IPS-18c (cell line): ENCODE data around the gene GNAL.
"Not testable (repeated sequence)": the region's sequence is repeated elsewhere in the genome, so short reads cannot be mapped to it uniquely, and the experiment has no call there.

Experiments
- H3K4me3 ChIP-seq: 2 replicates; pipeline ENCODE4 v1.7.0; 2013; ENCODE audit warnings: low read depth, mild to moderate bottlenecking, low read length, moderate library complexity; ENCODE audit not compliant: insufficient read depth
- H3K9me3 ChIP-seq: one replicate; pipeline ENCODE4 v1.6.1; 2013; ENCODE audit warnings: mild to moderate bottlenecking, low read length, moderate library complexity; ENCODE audit not compliant: control insufficient read depth, insufficient read depth

The GNAL gene

DNA sequence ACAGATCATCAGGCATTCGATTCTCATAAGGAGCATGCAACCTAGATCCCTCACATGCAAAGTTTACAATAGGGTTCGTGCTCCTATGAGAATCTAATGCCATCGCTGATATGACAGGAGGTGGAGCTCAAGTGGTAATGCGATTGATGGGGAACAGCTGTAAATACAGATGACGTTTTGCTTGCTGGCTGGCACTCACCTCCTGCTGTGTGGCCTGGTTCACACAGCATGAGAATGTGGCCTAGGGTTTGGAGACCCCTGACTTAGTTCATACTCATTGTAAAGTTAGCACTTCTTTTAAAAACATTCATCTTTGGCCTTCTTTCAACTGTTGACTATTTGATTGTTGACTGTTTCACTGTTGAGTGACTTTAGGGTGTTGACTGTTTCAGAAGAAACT is 153.5 kb downstream of the GNAL start:
- Histone ChIP-seq H3K4me3 (no peak overlapping the region), H3K9me3 (no peaks in the 10 kb centered on the region)

DNA sequence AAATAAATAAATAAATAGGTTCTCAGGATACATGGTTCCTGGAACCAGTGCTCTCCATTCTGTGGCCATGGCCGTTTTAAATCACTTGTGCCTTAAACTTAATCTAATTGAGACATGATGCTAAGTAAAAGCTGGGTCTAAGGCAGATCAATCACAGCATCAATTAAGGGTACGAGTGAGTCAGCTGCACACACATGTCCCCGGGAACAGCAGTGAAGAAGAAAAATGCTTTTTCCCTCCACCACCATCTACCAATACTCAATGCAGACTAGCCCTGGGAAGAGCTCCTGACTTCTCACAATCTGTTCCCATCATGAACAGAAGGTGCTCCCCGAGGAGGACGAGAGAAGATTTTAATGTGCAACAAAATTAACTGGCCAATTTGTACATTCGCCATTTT is 155.4 kb downstream of the GNAL start:
- H3K4me3 ChIP-seq = no peak overlapping the region
- H3K9me3 ChIP-seq = no peaks in the 10 kb centered on the region

DNA sequence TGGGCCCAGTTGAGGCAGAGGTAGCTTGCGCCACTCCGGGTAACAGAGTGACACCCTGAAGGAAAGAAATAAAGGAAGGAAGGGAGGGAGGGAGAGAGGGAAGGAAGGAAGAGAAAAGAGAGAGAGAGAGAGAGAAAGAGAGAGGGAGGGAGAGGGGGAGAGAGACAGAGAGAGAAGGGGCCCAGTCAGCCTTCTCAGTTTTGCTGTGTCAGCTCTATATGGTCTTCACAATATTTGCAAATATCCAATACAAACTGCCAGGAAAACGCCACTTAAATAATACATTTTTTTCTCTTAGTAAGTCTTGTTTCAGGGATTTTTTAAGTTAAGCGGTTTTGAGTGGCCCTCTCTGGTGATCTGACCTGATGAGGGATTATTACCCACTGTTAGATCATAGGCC is 156.6 kb downstream of the GNAL start:
- Histone ChIP-seq H3K9me3 (no peaks in the 10 kb centered on the region), H3K4me3 (no peak overlapping the region)

DNA sequence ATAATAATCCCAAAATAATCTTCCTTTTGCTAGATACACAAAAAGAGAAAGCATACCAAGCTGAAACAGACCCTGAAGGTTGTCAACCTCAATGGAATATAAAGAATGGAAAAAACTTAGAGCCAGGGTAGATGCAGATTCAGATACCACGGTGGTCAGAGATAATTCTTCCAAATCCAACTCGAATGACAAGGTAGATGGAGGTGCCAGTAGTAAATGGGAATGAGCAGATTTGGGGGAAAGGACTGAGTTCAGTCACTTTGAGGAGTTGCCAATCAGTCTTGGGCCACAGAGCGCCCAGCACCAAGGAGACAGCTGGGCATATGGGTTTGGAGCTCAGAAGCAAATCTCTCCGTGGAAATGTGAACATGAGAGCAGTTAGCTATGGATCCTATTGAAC is 158.7 kb downstream of the GNAL start:
- Histone ChIP-seq H3K4me3 (no peak overlapping the region), H3K9me3 (no peaks in the 10 kb centered on the region)

DNA sequence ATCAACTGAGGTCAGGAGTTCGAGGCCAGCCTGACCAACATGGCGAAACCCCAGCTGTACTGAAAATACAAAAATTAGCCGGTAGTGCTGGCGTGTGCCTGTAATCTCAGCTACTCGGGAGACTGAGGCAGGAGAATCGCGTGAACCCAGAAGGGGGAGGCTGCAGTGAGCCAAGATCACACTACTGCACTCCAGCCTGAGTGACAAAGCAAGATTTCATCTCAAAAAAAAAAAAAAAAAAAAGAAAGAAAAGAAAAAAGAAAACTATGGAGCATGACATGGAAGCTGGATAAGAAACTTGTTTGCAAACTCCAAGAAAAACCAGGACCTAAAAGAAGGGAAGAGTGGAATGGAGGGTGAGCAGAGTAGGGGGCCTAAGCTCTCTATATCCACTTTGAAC is 160.2 kb downstream of the GNAL start:
- H3K9me3 ChIP-seq = no peaks in the 10 kb centered on the region
- H3K4me3 ChIP-seq = no peak overlapping the region

DNA sequence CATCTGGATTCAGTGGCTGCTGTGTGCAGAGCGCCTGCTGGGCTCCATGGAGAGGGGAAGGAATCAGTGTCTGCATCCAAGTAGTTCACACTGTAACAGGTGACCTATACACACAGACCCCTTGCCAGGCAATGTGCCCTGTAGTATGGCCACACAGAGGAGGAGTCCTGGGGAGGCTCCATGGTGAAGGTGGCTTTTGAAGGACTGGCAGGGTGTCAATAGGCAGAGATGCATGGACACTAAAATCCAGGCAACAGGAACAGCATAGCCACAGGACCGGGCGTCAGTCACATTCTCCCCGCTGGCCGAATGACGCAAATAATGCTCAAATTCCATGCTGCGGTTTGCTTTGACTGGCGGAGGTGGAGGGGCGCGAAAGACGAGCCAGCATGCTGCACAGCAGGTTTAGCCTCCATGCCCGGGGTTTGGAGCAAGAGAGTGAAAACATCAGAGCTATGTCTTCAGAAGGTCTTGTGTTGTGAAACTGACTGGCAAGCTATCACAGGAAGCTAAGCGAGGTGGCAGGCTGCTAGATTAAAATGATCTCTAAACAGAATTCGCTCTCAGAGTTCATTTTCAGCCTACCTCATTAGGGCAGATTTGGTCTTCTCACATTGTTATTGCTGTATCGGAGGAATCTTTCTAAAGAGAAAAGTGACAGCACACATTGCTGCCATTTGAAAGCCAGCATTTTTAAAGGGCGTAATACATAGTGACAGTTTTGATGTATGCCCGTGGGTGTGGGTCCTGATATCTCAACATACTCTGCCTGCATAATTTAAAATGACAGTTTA is 161.0 kb downstream of the GNAL start:
- H3K4me3 ChIP-seq = peak overlapping the region; percentile 1; the same call in 1 of the 2 replicates
- H3K9me3 ChIP-seq = no peaks in the 10 kb centered on the region

DNA sequence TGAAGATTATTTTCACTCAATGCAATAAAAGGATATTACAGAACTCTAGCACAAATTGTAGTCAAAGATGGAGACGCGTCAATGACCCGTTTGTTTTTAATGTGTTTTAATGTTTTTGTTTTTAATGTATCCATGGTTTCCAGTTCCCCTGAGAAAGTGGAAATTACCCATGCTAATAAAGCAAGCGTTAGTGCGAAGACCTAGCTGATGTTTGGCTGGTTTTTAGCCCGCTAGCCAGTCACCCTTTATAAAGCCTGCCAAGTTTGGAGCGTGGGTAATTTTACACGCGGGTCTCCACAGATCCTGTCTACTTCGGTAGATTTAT is 161.7 kb downstream of the GNAL start:
- H3K9me3 ChIP-seq = no peaks in the 10 kb centered on the region
- peak overlapping the region; percentile 79; the same call in 1 of the 2 replicates for H3K4me3 ChIP-seq

DNA sequence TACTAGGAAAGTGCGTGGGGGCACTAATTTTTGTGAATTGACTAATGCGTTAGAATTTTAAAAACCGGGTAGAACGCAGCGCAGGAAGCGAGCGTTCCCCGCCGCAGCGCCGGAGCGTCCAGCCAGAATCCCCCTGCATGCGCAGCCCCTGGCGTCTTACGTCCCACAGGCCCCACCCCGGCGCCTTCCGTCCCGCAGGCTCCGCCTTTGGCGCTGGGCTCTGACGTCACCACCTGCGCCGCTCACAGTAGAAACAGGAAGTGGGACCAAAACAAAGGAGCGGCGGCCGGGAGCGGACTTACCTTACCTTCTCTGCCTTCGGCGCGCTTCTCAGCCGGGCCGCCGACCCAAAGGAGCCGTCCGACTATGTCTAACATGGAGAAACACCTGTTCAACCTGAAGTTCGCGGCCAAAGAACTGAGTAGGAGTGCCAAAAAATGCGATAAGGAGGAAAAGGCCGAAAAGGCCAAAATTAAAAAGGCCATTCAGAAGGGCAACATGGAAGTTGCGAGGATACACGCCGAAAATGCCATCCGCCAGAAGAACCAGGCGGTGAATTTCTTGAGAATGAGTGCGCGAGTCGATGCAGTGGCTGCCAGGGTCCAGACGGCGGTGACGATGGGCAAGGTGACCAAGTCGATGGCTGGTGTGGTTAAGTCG is 162.2 kb downstream of the GNAL start, which contains the start of gene CHMP1B:
Gene CHMP1B (plus strand): TSS at position 268 of the 660 bp plus-strand sequence. CDS start 99 bp downstream, at position 367.
- Histone ChIP-seq H3K9me3 (no peaks in the 10 kb centered on the region), H3K4me3 (peak within 1 kb of the TSS; percentile 79)

DNA sequence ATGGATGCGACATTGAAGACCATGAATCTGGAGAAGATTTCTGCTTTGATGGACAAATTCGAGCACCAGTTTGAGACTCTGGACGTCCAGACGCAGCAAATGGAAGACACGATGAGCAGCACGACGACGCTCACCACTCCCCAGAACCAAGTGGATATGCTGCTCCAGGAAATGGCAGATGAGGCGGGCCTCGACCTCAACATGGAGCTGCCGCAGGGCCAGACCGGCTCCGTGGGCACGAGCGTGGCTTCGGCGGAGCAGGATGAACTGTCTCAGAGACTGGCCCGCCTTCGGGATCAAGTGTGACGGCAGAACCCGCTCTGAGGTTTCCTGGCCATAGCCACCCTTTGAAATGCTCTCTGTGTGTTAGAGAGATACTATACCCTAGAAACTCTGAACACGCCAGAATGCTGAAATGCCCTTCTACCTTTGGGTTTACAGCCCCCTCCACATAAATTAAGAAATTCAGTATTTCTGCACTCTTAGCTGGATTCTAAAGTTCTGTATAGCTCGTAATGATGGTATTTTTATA is 162.8 kb downstream of the GNAL start:
- H3K9me3 ChIP-seq = no peaks in the 10 kb centered on the region
- peak overlapping the region; percentile 79 for H3K4me3 ChIP-seq

DNA sequence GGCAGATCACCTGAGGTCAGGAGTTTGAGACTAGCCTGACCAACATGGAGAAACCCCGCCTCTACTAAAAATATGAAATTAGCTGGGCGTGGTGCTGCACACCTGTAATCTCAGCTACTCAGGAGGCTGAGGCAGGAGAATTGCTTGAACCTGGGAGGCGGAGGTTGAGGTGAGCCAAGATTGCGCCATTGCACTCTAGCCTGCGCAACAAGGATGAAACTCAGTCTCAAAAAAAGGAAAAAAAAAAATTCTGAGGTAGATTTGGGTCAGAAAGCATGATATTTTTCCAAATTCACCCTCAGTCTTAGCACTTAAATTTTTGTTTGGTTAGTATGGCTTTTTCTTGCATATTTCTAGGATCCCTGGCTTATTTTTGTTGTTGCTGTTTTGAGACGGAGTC is 165.5 kb downstream of the GNAL start:
- not testable (repeated sequence) for H3K9me3 ChIP-seq, H3K4me3 ChIP-seq

DNA sequence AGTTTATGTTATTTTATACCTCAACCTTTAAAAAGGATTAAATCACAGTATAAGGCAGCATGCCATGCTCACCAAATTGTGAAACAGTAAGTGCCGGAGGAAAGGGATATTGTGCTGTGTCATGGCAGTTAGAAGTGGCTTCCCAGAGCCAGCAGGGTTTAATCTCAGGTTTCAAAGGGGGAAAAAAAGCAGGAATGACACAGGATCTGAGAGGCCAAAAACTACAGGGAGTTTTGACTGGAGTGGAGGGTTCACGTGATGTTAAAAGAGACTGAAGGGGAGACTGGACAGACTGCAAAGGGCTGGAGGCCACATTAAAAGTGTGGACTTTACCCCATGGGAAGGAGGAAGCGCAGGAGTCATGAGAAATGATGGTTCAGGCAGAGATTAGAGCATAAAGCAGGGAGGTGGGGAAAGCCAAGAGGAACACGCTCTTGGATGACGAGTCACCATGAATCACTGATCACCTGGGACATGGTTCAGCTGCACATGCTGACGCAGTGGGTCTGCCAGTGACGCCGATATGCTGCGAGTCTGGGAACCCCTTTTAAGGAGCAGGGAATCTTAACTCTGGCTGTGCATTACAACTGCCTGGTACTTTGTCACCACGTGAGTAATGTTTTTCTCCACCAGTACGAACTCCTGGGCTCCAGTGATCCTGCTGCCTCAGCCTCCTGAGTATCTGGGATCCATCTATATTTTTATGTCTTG is 168.3 kb downstream of the GNAL start:
- H3K4me3 ChIP-seq = no peak overlapping the region; the same call in 1 of the 2 replicates
- H3K9me3 ChIP-seq = no peaks in the 10 kb centered on the region

DNA sequence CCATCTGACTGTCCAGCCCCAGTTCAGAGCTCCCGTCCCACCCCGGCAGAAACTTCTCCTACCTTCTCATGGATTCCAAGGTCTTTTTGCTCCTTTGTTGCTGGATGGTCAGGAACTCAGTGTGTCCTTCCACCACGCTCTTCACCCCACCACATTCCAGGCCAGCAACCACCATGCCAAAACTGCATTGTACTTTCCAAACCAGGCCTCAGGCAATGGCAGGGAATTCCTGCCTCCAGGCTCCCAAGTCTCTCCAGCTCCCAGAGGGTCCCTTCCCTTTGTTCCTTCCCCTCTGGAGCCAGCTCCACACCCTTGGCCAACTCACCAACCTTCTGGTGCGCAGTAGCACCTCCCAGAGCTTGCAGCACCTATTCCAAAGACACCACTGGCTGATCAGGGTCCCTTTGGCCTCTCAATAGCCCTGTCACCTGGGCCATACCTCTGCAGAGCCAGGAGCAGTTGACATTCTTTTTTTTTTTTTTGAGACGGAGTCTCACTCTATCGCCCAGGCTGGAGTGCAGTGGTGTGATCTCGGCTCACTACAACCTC is 170.3 kb downstream of the GNAL start:
- H3K4me3 ChIP-seq = no peak overlapping the region

DNA sequence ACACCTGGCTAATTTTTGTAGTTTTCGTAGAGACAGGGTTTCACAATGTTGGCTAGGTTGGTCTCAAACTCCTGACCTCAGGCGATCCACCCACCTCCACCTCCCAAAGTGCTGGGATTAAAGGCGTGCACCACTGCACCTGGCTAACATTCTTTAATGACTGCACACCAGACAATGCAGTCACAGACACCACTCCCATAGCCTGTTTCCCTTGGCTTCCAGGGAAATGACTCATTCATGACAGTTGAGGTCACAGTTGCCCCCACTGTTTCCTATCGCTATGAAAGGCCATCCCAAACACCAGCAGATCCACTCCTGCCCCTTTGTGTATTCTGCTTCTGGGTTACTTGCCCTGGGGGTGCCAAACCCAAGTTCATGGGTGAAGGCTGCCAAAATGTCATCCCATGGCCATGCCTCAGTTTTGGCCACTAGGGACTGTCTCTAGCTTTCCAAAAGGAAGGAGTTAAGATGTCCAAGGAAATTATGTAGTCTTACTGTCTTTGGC is 170.9 kb downstream of the GNAL start:
- Histone ChIP-seq H3K4me3 (no peak overlapping the region), H3K9me3 (no peaks in the 10 kb centered on the region)

More for the DNA sequence above, 170.3 kb downstream of the GNAL start:
- no peaks in the 10 kb centered on the region for H3K9me3 ChIP-seq

DNA sequence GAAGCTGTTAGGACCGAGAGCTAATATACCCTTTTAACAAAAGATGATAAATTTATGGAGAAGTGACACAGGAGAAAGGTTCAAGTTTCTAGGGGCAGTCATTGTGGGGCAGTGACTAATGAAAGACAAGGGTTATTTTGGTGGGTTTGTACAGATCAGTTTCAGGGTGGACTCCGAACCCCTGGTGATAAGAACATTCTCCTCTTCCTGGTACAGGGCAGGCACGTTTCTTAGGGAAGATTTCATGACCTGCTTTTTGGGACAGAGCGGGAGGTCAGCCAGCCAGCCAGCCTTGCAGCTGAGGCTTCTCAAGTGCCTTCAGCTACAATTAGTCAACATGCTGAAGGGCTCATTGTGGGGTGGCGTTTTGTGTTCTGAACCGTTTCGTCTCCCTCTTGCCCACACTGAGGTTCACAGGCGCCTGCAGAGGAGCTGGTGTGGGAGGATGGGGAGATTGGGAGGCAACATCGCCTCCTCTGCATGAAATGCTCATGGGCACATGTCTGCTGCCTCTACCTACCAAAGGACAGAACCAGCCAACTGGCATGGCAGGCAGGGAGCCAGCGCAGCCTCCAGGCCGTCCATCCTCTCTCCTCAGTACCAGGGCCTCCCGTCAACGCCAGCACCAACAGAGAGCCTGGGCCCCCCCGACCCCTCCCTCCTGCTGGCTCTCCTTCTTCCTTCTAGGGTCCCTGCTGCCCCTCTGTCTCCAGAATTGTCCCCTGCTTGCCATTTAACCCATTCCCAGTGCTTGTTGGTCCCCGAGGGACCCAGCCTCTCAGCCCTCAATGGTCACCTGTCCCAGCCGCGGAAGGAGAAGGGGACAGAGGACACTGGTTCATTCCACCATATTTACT is 171.8 kb downstream of the GNAL start:
- Histone ChIP-seq H3K4me3 (no peak overlapping the region), H3K9me3 (no peaks in the 10 kb centered on the region)

DNA sequence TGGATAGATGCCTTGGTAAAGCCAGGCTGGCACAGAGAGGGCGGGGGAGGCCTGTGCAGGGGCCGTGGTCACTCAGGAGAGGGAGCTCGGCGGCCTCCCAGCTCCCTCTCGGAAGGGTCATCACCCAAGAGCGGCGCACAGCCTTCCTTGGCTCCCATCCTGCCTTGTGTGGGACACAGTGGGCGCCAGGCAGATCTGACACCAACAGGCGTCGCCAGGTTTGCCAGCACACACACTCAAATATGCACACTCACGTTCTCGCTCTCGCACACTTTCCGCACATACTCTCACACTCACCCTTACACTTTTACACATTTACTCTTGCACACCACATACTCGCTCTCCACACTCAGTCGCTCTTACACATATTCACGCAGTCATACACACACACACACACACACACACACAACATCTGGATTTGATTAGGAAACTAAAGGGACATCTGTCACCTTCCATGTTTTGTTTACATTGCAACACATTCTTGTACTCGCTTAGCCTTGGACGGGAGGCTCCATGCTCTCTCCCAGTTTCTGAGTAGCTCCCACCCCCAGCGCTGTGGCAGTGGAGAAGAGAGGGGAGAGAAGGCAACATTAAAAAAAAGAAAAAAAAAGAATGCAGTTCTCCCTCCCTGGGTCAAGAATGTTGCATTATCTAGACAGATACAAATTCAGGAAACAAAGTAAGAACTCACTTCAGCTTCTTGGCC is 172.7 kb downstream of the GNAL start:
- Histone ChIP-seq H3K9me3 (no peaks in the 10 kb centered on the region), H3K4me3 (no peak overlapping the region)
